ENCODE results near the gene ALPP.
"Not testable (repeated sequence)": the region's sequence is repeated elsewhere in the genome, so short reads cannot be mapped to it uniquely, and the experiment has no call there.

Gene ALPP

DNA sequence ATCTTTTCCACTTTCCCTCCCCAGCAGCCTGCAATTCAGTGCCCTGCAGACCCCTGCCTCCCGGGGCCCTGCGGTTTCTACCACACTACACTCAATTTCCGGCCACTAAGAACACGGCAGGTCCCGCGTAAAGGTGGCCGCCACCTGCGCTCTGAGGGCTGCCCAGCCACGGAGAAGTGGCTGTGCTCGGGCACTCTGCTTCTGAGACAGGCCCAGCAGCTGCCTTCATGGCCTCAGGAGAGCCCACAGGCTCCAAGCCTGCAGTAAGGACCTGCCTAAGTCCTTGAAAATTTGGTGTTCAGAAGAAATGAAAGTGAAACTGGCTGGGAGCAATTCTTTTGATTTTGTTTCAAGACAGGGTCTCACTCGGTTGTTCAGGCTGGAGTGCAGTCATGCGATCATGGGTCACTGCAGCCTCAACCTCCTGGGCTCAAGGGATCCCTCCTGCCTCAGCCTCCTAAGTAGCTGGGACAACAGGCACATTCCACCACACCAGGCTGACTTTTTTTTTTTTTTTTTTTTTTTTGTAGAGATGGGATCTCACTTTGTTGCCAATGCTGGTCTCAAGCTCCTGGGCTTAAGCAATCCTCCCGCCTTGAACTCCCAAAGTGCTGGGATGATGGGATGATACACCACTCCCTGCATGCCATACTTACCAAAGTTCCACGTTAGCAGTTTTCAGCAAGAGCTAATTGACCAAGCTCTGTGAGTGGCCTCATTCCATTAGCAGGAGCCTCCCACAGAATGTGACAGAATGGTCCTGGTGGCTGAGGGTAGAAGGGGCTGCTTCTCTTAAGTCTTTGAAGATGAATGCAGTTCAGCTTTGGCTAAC lies 14.6 kb upstream of the ALPP start:
- Histone ChIP-seq H3K36me3 (ENCODE audit: low read length) (no peaks in the 10 kb centered on the region), H2AFZ (ENCODE audit: low read depth, low read length, severe bottlenecking) (no peak overlapping the region), H3K9ac (ENCODE audit: low read length) (no peak overlapping the region), H3K27me3 (ENCODE audit: low read length) (no peaks in the 10 kb centered on the region), H3K9me3 (ENCODE audit: insufficient read depth, low read length) (no peaks in the 10 kb centered on the region), H3K4me2 (ENCODE audit: low read depth, low read length, poor library complexity, severe bottlenecking) (peak overlapping the region; percentile 31), H4K20me1 (ENCODE audit: low read depth, low read length) (no peaks in the 10 kb centered on the region), H3K4me3 (ENCODE audit: insufficient read depth, low read length, poor library complexity, severe bottlenecking) (no peak overlapping the region), H3K27ac (ENCODE audit: low read depth, low read length) (no peak overlapping the region), H3K79me2 (ENCODE audit: insufficient read depth, low read length) (no peaks in the 10 kb centered on the region), H3K9me2 (replicated peaks; ENCODE audit: insufficient read depth, low read length) (no peaks in the 10 kb centered on the region), H3F3A (ENCODE audit: insufficient read depth) (no peaks in the 10 kb centered on the region)
- TF ChIP-seq, protein P1, sequence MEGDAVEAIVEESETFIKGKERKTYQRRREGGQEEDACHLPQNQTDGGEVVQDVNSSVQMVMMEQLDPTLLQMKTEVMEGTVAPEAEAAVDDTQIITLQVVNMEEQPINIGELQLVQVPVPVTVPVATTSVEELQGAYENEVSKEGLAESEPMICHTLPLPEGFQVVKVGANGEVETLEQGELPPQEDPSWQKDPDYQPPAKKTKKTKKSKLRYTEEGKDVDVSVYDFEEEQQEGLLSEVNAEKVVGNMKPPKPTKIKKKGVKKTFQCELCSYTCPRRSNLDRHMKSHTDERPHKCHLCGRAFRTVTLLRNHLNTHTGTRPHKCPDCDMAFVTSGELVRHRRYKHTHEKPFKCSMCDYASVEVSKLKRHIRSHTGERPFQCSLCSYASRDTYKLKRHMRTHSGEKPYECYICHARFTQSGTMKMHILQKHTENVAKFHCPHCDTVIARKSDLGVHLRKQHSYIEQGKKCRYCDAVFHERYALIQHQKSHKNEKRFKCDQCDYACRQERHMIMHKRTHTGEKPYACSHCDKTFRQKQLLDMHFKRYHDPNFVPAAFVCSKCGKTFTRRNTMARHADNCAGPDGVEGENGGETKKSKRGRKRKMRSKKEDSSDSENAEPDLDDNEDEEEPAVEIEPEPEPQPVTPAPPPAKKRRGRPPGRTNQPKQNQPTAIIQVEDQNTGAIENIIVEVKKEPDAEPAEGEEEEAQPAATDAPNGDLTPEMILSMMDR (IDR thresholded peaks at IDR 0.05; ENCODE audit: insufficient read depth, low read length, poor library complexity, severe bottlenecking) = no peak
- TF ChIP-seq EZH2phosphoT487 (conservative IDR thresholded peaks at IDR 0.05; ENCODE audit: low read length) = no peak

DNA sequence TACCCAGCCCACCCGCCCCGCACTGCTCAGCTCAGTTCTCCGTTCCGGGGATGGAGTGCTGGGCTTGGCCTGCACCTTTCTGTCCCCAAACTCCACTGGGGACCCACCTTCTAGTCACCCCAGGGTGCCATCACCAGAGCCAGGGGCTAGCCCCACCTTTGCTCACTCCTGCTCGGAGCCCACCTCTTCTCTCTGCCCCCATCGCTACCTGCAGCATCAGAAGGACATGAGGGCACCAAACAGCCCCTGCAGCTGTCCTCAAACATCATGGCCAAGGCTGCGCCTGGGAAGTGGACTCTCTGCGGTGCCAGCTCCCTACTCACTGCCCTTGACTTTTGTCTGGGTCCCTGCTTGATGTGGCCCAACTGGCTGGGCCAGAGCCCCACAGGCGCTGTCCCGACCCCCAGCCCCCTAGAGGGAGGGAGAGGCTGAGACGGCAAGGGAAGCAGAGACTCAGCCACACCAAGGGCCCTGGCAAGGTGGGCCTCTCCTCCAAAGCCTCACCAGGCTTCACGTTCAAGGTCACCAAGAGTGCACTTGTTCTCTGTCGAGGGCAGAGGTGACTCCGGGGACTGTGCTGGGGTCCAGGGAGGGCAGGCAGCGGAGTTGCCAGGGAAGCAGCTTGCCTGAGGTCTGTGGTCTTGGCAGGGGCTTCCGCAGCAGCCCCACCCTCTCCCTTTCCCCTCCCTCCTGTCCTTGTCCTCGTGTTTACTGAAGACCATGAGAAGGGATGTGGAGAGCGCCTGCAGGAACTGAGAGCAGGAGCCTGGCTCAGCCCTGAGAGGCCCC lies 13.6 kb upstream of the ALPP start:
- H4K20me1 ChIP-seq (ENCODE audit: low read depth, low read length); H3K27ac ChIP-seq (ENCODE audit: low read depth, low read length); H3K4me3 ChIP-seq (ENCODE audit: insufficient read depth, low read length, poor library complexity, severe bottlenecking); H3K27me3 ChIP-seq (ENCODE audit: low read length); H3K79me2 ChIP-seq (ENCODE audit: insufficient read depth, low read length); H2AFZ ChIP-seq (ENCODE audit: low read depth, low read length, severe bottlenecking); H3K9ac ChIP-seq (ENCODE audit: low read length); H3F3A ChIP-seq (ENCODE audit: insufficient read depth); H3K9me3 ChIP-seq (ENCODE audit: insufficient read depth, low read length); H3K4me2 ChIP-seq (ENCODE audit: low read depth, low read length, poor library complexity, severe bottlenecking); H3K9me2 ChIP-seq (replicated peaks; ENCODE audit: insufficient read depth, low read length); H3K36me3 ChIP-seq (ENCODE audit: low read length): not testable (repeated sequence)

DNA sequence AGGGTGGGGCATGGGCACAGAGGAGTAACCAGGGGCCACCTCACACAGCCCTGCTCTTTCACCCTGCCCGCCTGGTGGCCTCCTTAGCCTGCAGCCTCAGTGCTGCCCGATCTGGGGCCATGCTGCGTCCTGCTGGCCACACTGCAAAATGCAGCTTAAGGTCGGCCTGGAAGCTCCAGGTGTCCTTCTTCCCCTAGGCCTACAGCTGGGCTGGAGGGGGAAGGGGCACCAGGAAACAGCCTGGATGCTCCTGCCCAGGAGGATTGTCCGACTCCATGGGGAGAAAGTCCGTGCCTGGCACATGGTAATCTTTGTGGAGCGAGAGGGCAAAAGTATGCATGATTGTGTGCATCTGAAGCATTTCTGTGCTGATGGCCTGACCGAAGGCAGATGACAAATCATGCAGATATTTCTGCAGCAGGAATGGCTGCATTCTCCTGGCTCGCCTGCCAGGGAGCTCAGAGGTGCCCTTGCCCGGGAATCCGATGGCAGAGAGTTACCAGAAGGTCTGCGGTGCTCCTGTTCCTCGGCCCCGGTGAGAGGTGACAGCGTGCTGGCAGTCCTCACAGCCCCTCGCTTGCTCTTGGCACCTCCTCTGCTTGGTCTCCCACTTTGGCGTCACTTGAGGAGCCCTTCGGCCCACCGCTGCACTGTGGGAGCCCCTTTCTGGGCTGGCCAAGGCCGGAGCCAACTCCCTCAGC lies 12.8 kb upstream of the ALPP start:
- H3F3A ChIP-seq (ENCODE audit: insufficient read depth) = no peaks in the 10 kb centered on the region
- H3K9me3 ChIP-seq (ENCODE audit: insufficient read depth, low read length) = no peaks in the 10 kb centered on the region
- no peak overlapping the region for H3K9ac ChIP-seq (ENCODE audit: low read length)
- H3K27me3 ChIP-seq (ENCODE audit: low read length) = no peaks in the 10 kb centered on the region
- no peaks in the 10 kb centered on the region for H3K9me2 ChIP-seq (replicated peaks; ENCODE audit: insufficient read depth, low read length)
- H3K4me2 ChIP-seq (ENCODE audit: low read depth, low read length, poor library complexity, severe bottlenecking) = no peak overlapping the region
- no peak for TF ChIP-seq EZH2phosphoT487 (conservative IDR thresholded peaks at IDR 0.05; ENCODE audit: low read length)
- TF ChIP-seq, protein P1 (IDR thresholded peaks at IDR 0.05; ENCODE audit: insufficient read depth, low read length, poor library complexity, severe bottlenecking) = no peak
- H3K79me2 ChIP-seq (ENCODE audit: insufficient read depth, low read length) = no peaks in the 10 kb centered on the region
- no peaks in the 10 kb centered on the region for H3K36me3 ChIP-seq (ENCODE audit: low read length)
- no peak overlapping the region for H2AFZ ChIP-seq (ENCODE audit: low read depth, low read length, severe bottlenecking)
- no peaks in the 10 kb centered on the region for H4K20me1 ChIP-seq (ENCODE audit: low read depth, low read length)
- no peak overlapping the region for H3K27ac ChIP-seq (ENCODE audit: low read depth, low read length)
- no peak overlapping the region for H3K4me3 ChIP-seq (ENCODE audit: insufficient read depth, low read length, poor library complexity, severe bottlenecking)

DNA sequence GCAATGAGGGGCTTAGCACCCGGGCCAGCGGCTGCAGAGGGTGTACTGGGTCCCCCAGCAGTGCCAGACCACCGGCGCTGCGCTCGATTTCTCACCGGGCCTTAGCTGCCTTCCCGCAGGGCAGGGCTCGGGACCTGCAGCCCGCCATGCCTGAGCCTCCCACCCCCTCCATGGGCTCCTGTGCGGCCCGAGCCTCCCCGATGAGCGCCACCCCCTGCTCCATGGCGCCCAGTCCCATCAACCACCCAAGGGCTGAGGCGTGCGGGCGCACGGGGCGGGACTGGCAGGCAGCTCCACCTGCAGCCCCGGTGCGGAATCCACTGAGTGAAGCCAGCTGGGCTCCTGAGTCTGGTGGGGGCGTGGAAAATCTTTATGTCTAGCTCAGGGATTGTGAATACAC lies 12.1 kb upstream of the ALPP start:
- not testable (repeated sequence) for H3K4me2 ChIP-seq (ENCODE audit: low read depth, low read length, poor library complexity, severe bottlenecking); H3K27ac ChIP-seq (ENCODE audit: low read depth, low read length); H2AFZ ChIP-seq (ENCODE audit: low read depth, low read length, severe bottlenecking); H3K79me2 ChIP-seq (ENCODE audit: insufficient read depth, low read length); H3K9me2 ChIP-seq (replicated peaks; ENCODE audit: insufficient read depth, low read length); H3F3A ChIP-seq (ENCODE audit: insufficient read depth); H3K9me3 ChIP-seq (ENCODE audit: insufficient read depth, low read length); H3K9ac ChIP-seq (ENCODE audit: low read length); H3K27me3 ChIP-seq (ENCODE audit: low read length); H3K4me3 ChIP-seq (ENCODE audit: insufficient read depth, low read length, poor library complexity, severe bottlenecking); H4K20me1 ChIP-seq (ENCODE audit: low read depth, low read length); H3K36me3 ChIP-seq (ENCODE audit: low read length)

Data from SU-DHL-6 (cell line).